ENCODE measurements around the gene LRRC37A.
"Not testable (repeated sequence)": the region's sequence is repeated elsewhere in the genome, so short reads cannot be mapped to it uniquely, and the experiment has no call there.

DNA sequence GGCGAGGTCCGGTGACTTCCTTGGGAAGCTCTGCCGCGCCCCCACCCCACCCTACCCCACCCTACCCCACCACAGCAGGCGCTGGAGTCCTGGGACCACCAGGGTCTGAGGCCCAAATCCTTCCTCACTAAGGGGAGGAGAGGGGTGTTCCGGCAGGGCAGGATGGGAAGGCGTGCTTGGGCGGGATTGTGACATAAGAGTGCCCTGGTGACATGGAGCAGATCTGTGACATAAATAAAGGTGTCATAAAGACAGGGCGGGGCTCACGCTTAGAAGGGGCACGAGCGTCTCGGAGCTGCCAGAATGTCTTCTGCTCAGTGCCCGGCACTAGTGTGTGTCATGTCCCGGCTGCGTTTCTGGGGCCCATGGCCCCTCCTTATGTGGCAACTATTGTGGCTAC is at the start of gene LRRC37A:
- TF ChIP-seq POLR2A (IDR thresholded peaks at IDR 0.05), result not testable (repeated sequence)
- TF ChIP-seq, protein P1, sequence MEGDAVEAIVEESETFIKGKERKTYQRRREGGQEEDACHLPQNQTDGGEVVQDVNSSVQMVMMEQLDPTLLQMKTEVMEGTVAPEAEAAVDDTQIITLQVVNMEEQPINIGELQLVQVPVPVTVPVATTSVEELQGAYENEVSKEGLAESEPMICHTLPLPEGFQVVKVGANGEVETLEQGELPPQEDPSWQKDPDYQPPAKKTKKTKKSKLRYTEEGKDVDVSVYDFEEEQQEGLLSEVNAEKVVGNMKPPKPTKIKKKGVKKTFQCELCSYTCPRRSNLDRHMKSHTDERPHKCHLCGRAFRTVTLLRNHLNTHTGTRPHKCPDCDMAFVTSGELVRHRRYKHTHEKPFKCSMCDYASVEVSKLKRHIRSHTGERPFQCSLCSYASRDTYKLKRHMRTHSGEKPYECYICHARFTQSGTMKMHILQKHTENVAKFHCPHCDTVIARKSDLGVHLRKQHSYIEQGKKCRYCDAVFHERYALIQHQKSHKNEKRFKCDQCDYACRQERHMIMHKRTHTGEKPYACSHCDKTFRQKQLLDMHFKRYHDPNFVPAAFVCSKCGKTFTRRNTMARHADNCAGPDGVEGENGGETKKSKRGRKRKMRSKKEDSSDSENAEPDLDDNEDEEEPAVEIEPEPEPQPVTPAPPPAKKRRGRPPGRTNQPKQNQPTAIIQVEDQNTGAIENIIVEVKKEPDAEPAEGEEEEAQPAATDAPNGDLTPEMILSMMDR (IDR thresholded peaks at IDR 0.05), result not testable (repeated sequence)

Data from right lobe of liver (tissue), 4 donors.